Panc1 (cell line): ENCODE measurements around the gene PXMP2. TPM values are rescaled to one million over a fixed set of nuclear protein-coding genes. Genes with fewer than 3 reads are reported as not detected.

Experiments
- ATAC-seq: fragments of 200-7000 bp; cut with Tn5 transposase; 2 replicates; pipeline ENCODE4 v1.9.1; 2020; ENCODE audit warnings: mild to moderate bottlenecking, moderate library complexity
- BruUV-seq: library from RNA; stranded (reverse); fragments of 400-500 nt; replicated peaks from 2 replicates; lab custom pipeline; 2021; lab: Mats Ljungman, UMichigan
- CTCF ChIA-PET: fragments of 300-600 bp; sonication (Branson Sonifier 250); formaldehyde crosslinking; loops from one replicate; lab custom pipeline; 2022; ENCODE audit warnings: antibody characterized with exemption; lab: Charles Lee
- POLR2A ChIA-PET: fragments of 300-600 bp; sonication (Branson Sonifier 250); formaldehyde crosslinking; loops from one replicate; lab custom pipeline; 2022; ENCODE audit warnings: antibody characterized with exemption; lab: Charles Lee
- DNase-seq: peaks from one replicate; pipeline ENCODE4 v3.0.0-alpha.2; 2010; ENCODE audit warnings: low read depth, low spot score
- H3K27ac ChIP-seq: 2 replicates; pipeline ENCODE4 v1.5.1; 2011; ENCODE audit warnings: mild to moderate bottlenecking, low read length, inconsistent platforms
- H3K27me3 ChIP-seq: fragments of 200-500 bp; sonication (Bioruptor generic); 2 replicates; pipeline ENCODE4 v1.6.0; 2014; ENCODE audit warnings: low read length, inconsistent platforms; ENCODE audit not compliant: control insufficient read depth, insufficient read depth
- H3K36me3 ChIP-seq: fragments of 200-500 bp; sonication (Bioruptor generic); 2 replicates; pipeline ENCODE4 v1.5.1; 2014; ENCODE audit warnings: inconsistent platforms, mild to moderate bottlenecking, low read length, moderate library complexity; ENCODE audit not compliant: control insufficient read depth, insufficient read depth
- H3K4me1 ChIP-seq: 2 replicates; pipeline ENCODE4 v1.5.1; 2011; ENCODE audit warnings: inconsistent platforms, mild to moderate bottlenecking, low read length, moderate library complexity; ENCODE audit not compliant: control insufficient read depth, insufficient read depth
- H3K4me3 ChIP-seq, 2 experiments: 2 replicates each; pipeline ENCODE4 v1.5.1; 2011 to 2012; ENCODE audit warnings: low read depth in 2 of 2, low read length in 2 of 2, mild to moderate bottlenecking in 2 of 2, inconsistent platforms in 1 of 2, moderate library complexity in 1 of 2
- H3K9me3 ChIP-seq: fragments of 200-500 bp; sonication (Bioruptor generic); 2 replicates; pipeline ENCODE4 v1.5.1; 2014; ENCODE audit warnings: low read depth, mild to moderate bottlenecking, inconsistent platforms, low read length, moderate library complexity; ENCODE audit not compliant: control insufficient read depth, insufficient read depth
- POLR2AphosphoS5 ChIP-seq: IDR thresholded peaks from 2 replicates; pipeline ENCODE4 v1.6.1; 2012; ENCODE audit warnings: mild to moderate bottlenecking, low read depth, low read length, moderate library complexity
- SIN3A ChIP-seq: IDR thresholded peaks from 2 replicates; pipeline ENCODE4 v1.6.1; 2012; ENCODE audit warnings: low read depth, mild to moderate bottlenecking, low read length, moderate library complexity, borderline replicate concordance; ENCODE audit not compliant: insufficient read depth
- TCF7L2 ChIP-seq: IDR thresholded peaks from 2 replicates; pipeline ENCODE4 v1.6.1; 2011; ENCODE audit warnings: mild to moderate bottlenecking, low read depth, low read length, inconsistent platforms
- in situ Hi-C: cut with HindIII; loops from 2 replicates; pipeline ENCODE4 v1.10.0; 2016; ENCODE audit warnings: low sequenced_read_pairs, low pct_unique_long_range_greater_than_20kb
- intact Hi-C: fragments of 100-400 bp; cut with micrococcal nuclease; formaldehyde crosslinking; loops from one replicate; pipeline ENCODE4 v1.10.0; 2022; ENCODE audit not compliant: unreplicated experiment
- total RNA-seq: library from RNA; stranded (reverse); gene quantifications from one replicate; pipeline ENCODE4 v1.2.1, GENCODE V29; 2021; ENCODE audit not compliant: unreplicated experiment
- TF ChIP-seq, protein P1 (sequence below): fragments of 450-650 bp; IDR thresholded peaks from 2 replicates; pipeline ENCODE4 v1.5.1; 2017; ENCODE audit warnings: mild to moderate bottlenecking
- TF ChIP-seq, protein P2 (sequence below), 2 experiments: IDR thresholded peaks; 2 replicates each; pipeline ENCODE4 v1.6.1; 2011 to 2012; ENCODE audit warnings: low read depth in 2 of 2, control low read depth in 1 of 2, low read length in 1 of 2, mild to moderate bottlenecking in 1 of 2, moderate library complexity in 1 of 2; ENCODE audit not compliant: insufficient read depth in 1 of 2

PXMP2 gene
- total RNA-seq, 1 experiment from 2014 or later = 21.3 TPM

DNA sequence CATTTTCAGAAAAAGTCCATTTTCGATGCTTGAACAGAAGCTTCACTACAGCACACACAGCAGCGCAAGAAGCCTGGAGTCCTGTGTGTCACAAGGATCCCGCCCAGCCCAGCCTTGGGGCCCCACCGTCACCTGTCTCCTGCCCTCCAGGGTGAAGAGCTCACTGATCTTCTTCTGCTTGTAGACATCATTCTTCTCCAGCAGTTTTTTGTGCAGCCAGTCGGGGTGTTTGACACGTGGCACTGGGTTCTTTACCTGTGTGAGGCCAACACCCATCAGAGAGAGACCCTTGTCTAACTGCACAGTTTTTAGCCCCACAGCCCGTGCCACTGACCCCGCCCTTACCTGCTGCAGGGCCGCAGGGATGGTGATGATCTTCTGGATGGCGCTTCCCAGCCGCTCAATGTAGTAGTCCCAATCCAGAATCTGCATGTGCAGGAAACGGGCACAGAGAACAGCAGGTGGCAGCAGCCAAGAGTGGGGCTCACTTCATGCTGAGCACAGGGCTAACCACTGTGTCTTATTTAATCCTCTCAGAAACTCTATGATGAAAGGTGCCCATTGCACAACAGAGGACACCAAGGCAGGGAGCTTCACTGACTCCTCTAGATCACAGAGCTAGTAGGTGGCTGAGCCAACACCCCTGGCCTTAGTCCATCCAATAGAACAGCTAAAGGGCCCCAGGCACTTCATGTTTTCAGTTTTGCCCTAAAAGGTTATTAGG lies 30.2 kb upstream of the PXMP2 start:
- ATAC-seq = 0 out of 2 replicates have a peak, but pooled peaks have one; percentile 26
- TF ChIP-seq TCF7L2 = no peak
- TF ChIP-seq SIN3A = no peak
- TF ChIP-seq, protein P1, sequence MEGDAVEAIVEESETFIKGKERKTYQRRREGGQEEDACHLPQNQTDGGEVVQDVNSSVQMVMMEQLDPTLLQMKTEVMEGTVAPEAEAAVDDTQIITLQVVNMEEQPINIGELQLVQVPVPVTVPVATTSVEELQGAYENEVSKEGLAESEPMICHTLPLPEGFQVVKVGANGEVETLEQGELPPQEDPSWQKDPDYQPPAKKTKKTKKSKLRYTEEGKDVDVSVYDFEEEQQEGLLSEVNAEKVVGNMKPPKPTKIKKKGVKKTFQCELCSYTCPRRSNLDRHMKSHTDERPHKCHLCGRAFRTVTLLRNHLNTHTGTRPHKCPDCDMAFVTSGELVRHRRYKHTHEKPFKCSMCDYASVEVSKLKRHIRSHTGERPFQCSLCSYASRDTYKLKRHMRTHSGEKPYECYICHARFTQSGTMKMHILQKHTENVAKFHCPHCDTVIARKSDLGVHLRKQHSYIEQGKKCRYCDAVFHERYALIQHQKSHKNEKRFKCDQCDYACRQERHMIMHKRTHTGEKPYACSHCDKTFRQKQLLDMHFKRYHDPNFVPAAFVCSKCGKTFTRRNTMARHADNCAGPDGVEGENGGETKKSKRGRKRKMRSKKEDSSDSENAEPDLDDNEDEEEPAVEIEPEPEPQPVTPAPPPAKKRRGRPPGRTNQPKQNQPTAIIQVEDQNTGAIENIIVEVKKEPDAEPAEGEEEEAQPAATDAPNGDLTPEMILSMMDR = no peak
- TF ChIP-seq POLR2AphosphoS5 = no peak
- TF ChIP-seq, protein P2, sequence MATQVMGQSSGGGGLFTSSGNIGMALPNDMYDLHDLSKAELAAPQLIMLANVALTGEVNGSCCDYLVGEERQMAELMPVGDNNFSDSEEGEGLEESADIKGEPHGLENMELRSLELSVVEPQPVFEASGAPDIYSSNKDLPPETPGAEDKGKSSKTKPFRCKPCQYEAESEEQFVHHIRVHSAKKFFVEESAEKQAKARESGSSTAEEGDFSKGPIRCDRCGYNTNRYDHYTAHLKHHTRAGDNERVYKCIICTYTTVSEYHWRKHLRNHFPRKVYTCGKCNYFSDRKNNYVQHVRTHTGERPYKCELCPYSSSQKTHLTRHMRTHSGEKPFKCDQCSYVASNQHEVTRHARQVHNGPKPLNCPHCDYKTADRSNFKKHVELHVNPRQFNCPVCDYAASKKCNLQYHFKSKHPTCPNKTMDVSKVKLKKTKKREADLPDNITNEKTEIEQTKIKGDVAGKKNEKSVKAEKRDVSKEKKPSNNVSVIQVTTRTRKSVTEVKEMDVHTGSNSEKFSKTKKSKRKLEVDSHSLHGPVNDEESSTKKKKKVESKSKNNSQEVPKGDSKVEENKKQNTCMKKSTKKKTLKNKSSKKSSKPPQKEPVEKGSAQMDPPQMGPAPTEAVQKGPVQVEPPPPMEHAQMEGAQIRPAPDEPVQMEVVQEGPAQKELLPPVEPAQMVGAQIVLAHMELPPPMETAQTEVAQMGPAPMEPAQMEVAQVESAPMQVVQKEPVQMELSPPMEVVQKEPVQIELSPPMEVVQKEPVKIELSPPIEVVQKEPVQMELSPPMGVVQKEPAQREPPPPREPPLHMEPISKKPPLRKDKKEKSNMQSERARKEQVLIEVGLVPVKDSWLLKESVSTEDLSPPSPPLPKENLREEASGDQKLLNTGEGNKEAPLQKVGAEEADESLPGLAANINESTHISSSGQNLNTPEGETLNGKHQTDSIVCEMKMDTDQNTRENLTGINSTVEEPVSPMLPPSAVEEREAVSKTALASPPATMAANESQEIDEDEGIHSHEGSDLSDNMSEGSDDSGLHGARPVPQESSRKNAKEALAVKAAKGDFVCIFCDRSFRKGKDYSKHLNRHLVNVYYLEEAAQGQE (IDR thresholded peaks at IDR 0.05; ENCODE audit: insufficient read depth in 1 of 2, low read depth in 2 of 2, low read length in 1 of 2) = no peak
- DNase-seq = no peak
- intact Hi-C loops = no loop called here
- ChIA-PET POLR2A (no interaction called here), CTCF (interaction anchor here (0.6 kb wide), 1 partner anchor 49 kb away, joined by 8 read pairs; no protein-coding TSS in a partner anchor)
- Histone ChIP-seq H3K27ac (no peak overlapping the region), H3K27me3 (no peaks in the 10 kb centered on the region), H3K36me3 (peaks cover 33% of the 10 kb centered on the region), H3K4me3 (no peak overlapping the region), H3K9me3 (no peaks in the 10 kb centered on the region), H3K4me1 (no peaks in the 10 kb centered on the region)
- in situ Hi-C loops = no loop called here
- BruUV-seq = no TSS peak

DNA sequence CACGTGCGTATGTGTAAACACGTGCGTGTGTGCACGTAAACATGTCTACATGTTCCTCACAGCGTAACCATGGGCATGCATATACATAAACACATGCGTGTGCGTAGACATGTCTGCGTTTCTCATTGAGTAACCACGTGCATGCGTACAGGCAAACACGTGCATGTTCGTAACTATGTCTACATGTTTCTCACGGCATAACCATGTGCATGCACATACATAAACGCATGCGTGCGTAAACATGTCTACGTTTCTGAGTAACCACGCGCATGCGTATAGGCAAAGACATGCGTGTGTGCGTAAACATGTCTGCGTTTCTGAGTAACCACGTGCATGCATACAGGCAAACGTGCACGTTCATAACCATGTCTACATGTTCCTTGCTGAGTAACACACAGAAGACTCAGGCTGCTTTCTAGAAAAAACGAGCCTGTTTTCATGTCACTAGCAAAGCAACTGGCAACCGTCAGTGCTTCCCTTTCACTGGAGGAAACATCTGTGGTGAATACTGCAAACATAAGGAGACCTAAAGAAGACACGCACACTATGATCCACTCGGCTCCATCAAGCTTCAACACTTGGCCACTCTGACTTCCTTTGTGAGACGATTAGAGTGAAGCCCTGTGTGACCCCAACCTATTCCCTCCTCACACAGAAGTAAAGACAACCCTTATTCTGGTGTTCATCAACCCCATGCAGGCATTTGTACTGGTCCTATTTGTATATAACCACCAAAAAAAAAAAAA lies 29.1 kb upstream of the PXMP2 start:
- ChIA-PET CTCF (no interaction called here), POLR2A (interaction anchor here (0.7 kb wide), 1 partner anchor 12 kb away, joined by 14 read pairs; no protein-coding TSS in a partner anchor)
- BruUV-seq = no TSS peak
- intact Hi-C loops (no loop called here), in situ Hi-C loops (no loop called here)
- peaks cover 32% of the 10 kb centered on the region for H3K36me3 ChIP-seq
- DNase-seq (no peak), ATAC-seq (no peak)
- H3K9me3 ChIP-seq = no peaks in the 10 kb centered on the region
- no peaks in the 10 kb centered on the region for H3K27me3 ChIP-seq
- TF ChIP-seq, protein P2 (IDR thresholded peaks at IDR 0.05; ENCODE audit: insufficient read depth in 1 of 2, low read depth in 2 of 2, low read length in 1 of 2) = no peak
- TF ChIP-seq, protein P1 = no peak
- TF ChIP-seq SIN3A (no peak), POLR2AphosphoS5 (no peak), TCF7L2 (no peak)
- no peak overlapping the region for H3K27ac ChIP-seq
- H3K4me1 ChIP-seq = no peaks in the 10 kb centered on the region
- H3K4me3 ChIP-seq = no peak overlapping the region
